Loucy (cell line): Measurements from ENCODE around the gene TECPR2.

Experiments used
- H2AFZ ChIP-seq: fragments of 200-600 bp; sonication (generic); 2 replicates; pipeline ENCODE4 v1.6.0; 2016; ENCODE audit warnings: antibody characterized with exemption, mild to moderate bottlenecking, low read length, moderate library complexity
- H3F3A ChIP-seq: fragments of 200-600 bp; 2 replicates; pipeline ENCODE4 v1.6.0; 2016; ENCODE audit warnings: antibody characterized with exemption, low read depth, mild to moderate bottlenecking
- H3K27me3 ChIP-seq: fragments of 200-600 bp; sonication (generic); 2 replicates; pipeline ENCODE4 v1.6.1; 2014; ENCODE audit warnings: low read length, mild to moderate bottlenecking; ENCODE audit not compliant: insufficient read depth, poor library complexity, severe bottlenecking
- H3K36me3 ChIP-seq: fragments of 200-600 bp; sonication (generic); 2 replicates; pipeline ENCODE4 v1.6.1; 2016; ENCODE audit warnings: low read length; ENCODE audit not compliant: insufficient read depth
- H3K4me1 ChIP-seq: fragments of 200-600 bp; sonication (generic); 2 replicates; pipeline ENCODE4 v1.5.1; 2014; ENCODE audit warnings: low read length, mild to moderate bottlenecking; ENCODE audit not compliant: insufficient read depth, poor library complexity, severe bottlenecking
- H3K4me2 ChIP-seq: fragments of 200-600 bp; sonication (generic); 2 replicates; pipeline ENCODE4 v1.6.0; 2014; ENCODE audit warnings: antibody characterized with exemption, low read length, low read depth, mild to moderate bottlenecking; ENCODE audit not compliant: poor library complexity, severe bottlenecking
- H3K4me3 ChIP-seq: fragments of 200-600 bp; sonication (generic); 2 replicates; pipeline ENCODE4 v1.5.1; 2014; ENCODE audit warnings: low read length, mild to moderate bottlenecking, mixed read lengths; ENCODE audit not compliant: poor library complexity, severe bottlenecking
- H3K79me2 ChIP-seq: fragments of 200-600 bp; sonication (generic); 2 replicates; pipeline ENCODE4 v1.6.1; 2014; ENCODE audit warnings: low read length; ENCODE audit not compliant: insufficient read depth
- H3K9ac ChIP-seq: fragments of 200-600 bp; sonication (generic); 2 replicates; pipeline ENCODE4 v1.6.0; 2014; ENCODE audit warnings: mild to moderate bottlenecking, low read depth, low read length, moderate library complexity; ENCODE audit not compliant: poor library complexity, severe bottlenecking
- H3K9me2 ChIP-seq: fragments of 200-600 bp; sonication (generic); replicated peaks from 2 replicates; pipeline ENCODE4 v1.6.1; 2016; ENCODE audit warnings: low read depth, low read length, mixed read lengths
- H3K9me3 ChIP-seq: fragments of 200-600 bp; sonication (generic); 2 replicates; pipeline ENCODE4 v1.6.1; 2014; ENCODE audit warnings: mild to moderate bottlenecking, antibody characterized with exemption, low read length, low read depth; ENCODE audit not compliant: insufficient read depth
- H4K20me1 ChIP-seq: fragments of 200-600 bp; sonication (generic); 2 replicates; pipeline ENCODE4 v1.6.0; 2014; ENCODE audit warnings: antibody characterized with exemption, low read length, mild to moderate bottlenecking; ENCODE audit not compliant: insufficient read depth, poor library complexity, severe bottlenecking
- EZH2phosphoT487 ChIP-seq: fragments of 200-600 bp; IDR thresholded peaks from 2 replicates; pipeline ENCODE4 v1.6.1; 2018; ENCODE audit warnings: antibody characterized with exemption, mild to moderate bottlenecking, moderate library complexity, borderline replicate concordance
- TF ChIP-seq, protein P1 (sequence below): fragments of 200-600 bp; sonication (generic); conservative IDR thresholded peaks from 2 replicates; pipeline ENCODE4 v1.5.1; 2014; ENCODE audit warnings: mild to moderate bottlenecking, antibody characterized with exemption, low read length

TECPR2 gene

DNA sequence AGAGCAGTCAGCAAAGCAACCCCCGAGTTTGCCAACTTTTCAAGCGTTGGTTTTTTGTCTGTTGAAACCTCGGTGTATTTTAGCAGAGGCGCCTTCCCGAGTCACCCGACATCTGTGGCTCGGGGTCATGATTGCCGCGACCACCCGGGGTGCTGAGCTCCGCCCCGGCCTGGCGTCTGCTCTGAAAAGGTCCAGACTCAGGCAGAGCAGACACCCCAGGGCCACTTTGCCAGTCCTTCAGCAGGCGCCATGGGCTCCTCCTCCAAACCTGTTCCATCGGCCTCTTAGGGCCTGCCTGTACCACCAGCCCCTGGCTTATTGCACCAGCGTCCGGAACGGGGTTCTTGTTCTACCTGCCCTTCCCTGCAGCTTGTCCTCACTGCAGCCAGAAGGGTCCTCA is 127.7 kb downstream of the TECPR2 start:
- H3K9ac ChIP-seq: no peak overlapping the region
- H3K27me3 ChIP-seq: no peaks in the 10 kb centered on the region
- H4K20me1 ChIP-seq: no peaks in the 10 kb centered on the region
- no peaks in the 10 kb centered on the region for H3K9me2 ChIP-seq
- H3K36me3 ChIP-seq: no peaks in the 10 kb centered on the region
- no peak overlapping the region for H3K4me2 ChIP-seq
- no peaks in the 10 kb centered on the region for H3K9me3 ChIP-seq
- H2AFZ ChIP-seq: no peak overlapping the region
- H3K4me1 ChIP-seq: no peaks in the 10 kb centered on the region
- no peak for TF ChIP-seq EZH2phosphoT487
- TF ChIP-seq, protein P1, sequence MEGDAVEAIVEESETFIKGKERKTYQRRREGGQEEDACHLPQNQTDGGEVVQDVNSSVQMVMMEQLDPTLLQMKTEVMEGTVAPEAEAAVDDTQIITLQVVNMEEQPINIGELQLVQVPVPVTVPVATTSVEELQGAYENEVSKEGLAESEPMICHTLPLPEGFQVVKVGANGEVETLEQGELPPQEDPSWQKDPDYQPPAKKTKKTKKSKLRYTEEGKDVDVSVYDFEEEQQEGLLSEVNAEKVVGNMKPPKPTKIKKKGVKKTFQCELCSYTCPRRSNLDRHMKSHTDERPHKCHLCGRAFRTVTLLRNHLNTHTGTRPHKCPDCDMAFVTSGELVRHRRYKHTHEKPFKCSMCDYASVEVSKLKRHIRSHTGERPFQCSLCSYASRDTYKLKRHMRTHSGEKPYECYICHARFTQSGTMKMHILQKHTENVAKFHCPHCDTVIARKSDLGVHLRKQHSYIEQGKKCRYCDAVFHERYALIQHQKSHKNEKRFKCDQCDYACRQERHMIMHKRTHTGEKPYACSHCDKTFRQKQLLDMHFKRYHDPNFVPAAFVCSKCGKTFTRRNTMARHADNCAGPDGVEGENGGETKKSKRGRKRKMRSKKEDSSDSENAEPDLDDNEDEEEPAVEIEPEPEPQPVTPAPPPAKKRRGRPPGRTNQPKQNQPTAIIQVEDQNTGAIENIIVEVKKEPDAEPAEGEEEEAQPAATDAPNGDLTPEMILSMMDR: no peak
- H3K4me3 ChIP-seq: no peak overlapping the region
- H3K79me2 ChIP-seq: no peaks in the 10 kb centered on the region
- H3F3A ChIP-seq: no peaks in the 10 kb centered on the region

DNA sequence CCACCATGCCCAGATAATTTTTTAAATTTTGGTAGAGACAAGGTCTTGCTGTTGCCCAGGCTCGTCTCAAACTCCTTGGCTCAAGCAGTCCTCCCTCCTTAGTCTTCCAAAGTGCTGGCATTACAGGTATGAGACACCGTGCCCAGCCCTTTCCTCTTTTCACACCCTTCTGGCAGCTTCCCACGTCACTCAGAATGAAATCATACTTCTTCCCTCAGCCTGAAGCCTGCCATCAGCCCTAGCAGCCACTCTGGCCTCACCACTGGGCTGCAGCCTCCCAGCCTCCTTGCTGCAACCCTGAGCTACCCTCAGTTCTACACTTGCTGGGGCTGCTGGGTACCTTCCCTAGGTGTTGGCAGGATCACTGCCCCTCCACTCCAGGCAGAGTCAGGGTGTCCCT is 128.6 kb downstream of the TECPR2 start:
- TF ChIP-seq, protein P1: no peak
- TF ChIP-seq EZH2phosphoT487: no peak
- Histone ChIP-seq H3K79me2 (no peaks in the 10 kb centered on the region), H3K4me2 (no peak overlapping the region), H3K9me3 (no peaks in the 10 kb centered on the region), H3K27me3 (no peaks in the 10 kb centered on the region), H4K20me1 (no peaks in the 10 kb centered on the region), H3K4me1 (no peaks in the 10 kb centered on the region), H2AFZ (no peak overlapping the region), H3K4me3 (no peak overlapping the region), H3K36me3 (no peaks in the 10 kb centered on the region), H3K9me2 (no peaks in the 10 kb centered on the region), H3F3A (no peaks in the 10 kb centered on the region), H3K9ac (no peak overlapping the region)

DNA sequence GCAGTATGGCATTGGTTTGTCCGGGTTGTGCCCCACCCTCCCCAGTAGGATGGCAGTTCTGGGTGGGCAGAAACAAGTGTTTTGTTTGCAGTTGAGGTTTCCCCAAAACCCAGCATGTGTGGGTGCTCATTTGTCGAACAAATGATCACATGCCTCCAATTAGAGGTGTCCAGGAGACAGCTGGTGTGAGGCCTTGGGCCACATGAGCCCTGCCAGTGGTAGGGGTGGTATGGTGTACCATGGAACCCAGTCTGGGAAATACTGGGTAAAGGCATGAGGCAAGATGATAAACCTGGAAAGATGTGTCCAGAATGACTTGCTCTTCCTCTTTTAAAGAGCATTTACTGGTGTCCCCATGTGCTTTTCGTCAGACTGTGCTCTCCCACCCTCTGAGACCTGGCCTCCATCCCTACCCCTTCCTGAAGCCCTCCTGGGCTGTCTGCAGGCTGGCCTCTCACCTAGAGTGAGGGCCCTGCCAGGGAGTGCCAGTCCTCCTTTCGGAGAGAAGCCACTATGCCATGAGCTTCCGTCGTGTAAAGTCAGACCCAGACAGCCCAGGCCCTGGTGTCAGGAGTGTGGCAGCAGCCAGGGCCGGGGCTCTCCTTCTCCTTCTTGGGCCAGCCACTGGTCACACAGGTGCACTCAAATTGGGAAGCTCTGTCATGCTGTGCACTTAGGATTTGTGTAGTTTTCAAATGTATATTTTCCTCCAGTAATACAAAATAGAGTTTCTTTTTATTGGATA is 129.2 kb downstream of the TECPR2 start:
- no peaks in the 10 kb centered on the region for H3K27me3 ChIP-seq

More for the DNA sequence above, 129.2 kb downstream of the TECPR2 start:
- Histone ChIP-seq H3K36me3 (no peaks in the 10 kb centered on the region), H3K4me1 (no peaks in the 10 kb centered on the region), H3K9ac (no peak overlapping the region), H4K20me1 (no peaks in the 10 kb centered on the region), H3K79me2 (no peaks in the 10 kb centered on the region), H3K4me2 (no peak overlapping the region), H3F3A (no peaks in the 10 kb centered on the region), H3K9me2 (no peaks in the 10 kb centered on the region), H3K4me3 (no peak overlapping the region), H3K9me3 (no peaks in the 10 kb centered on the region), H2AFZ (no peak overlapping the region)
- TF ChIP-seq EZH2phosphoT487: no peak
- TF ChIP-seq, protein P1: no peak
